C1 segment of cervical spinal cord (tissue), 14 donors: ENCODE data around the gene MUC16.

Experiments
- DNase-seq, 14 donors: peaks; one replicate each; lab custom pipeline; 2025; lab: John Stamatoyannopoulos, UW

The MUC16 gene

DNA sequence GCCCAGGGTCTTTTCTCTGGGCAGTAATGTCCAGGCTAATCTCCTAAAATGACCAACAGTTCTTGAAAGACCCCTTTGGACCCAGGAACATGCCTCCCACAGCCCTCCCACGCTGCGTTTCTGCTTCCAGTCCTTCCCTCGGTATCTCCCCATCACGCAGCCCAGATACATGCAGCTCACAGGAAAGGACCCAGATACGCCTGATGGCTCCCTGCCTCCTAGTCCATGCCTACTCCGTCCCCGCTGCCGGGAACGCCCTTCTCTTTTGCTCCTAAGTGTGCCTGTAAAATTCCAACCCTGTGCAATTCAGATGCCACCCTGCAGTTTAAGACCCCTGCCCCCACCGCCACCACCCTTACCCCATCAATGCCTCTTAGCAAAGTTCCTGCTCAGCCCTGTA is 778 bp downstream of the MUC16 start:
- DNase-seq: no peak

DNA sequence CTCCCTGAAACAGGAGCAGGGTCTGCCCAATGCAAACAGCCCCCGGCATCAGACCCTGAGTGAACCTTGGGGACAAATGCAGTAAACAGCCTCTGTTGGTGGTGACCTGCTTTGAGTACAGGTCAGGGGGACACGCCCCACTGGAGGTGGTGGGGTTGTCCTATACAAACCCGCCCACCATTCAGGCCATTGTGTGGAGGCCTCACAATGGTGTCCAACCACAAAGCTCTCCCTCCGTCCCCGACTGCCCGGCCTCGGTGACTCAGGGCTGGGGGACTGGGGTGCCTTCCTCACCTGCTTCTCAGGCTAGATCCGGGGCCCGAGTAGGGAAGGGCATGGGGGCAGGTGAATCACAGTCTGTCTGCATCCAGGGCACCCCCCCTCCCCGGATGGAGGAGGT is 1.5 kb downstream of the MUC16 start:
- DNase-seq: no peak

DNA sequence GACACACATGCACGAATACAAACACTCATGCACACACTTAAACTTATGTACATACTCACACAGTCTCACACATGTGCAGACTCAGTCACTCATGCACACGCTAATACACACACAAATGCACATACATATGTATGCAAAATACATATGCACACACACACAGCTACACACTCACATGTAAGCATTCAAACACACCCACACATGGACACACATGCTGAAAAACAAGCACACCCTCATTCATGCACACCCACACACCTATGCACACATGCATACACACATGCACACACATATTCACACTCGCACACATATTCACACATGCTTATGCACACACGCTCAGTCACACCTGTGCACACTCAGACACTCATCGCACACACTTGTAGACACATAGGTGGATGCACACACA is 9.3 kb downstream of the MUC16 start:
- DNase-seq: no peak

DNA sequence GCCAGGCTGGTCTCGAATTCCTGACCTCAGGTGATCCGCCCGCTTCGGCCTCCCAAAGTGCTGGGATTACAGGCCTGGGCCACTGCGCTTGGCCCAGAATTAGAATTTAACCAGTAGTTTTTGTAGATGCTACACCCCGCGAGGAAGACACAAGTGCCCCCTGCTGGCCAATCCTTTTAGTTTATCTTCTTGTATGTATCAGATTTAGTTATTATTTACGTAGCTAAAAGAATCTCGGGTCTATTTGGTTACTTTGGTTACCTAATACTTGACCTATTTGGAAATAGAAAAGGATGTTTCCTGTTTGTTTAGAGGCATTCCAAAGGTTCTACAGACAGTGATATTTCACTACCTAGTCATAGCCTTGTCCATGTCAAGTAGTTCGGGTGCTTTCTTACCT is 22.0 kb downstream of the MUC16 start:
- DNase-seq: no peak

DNA sequence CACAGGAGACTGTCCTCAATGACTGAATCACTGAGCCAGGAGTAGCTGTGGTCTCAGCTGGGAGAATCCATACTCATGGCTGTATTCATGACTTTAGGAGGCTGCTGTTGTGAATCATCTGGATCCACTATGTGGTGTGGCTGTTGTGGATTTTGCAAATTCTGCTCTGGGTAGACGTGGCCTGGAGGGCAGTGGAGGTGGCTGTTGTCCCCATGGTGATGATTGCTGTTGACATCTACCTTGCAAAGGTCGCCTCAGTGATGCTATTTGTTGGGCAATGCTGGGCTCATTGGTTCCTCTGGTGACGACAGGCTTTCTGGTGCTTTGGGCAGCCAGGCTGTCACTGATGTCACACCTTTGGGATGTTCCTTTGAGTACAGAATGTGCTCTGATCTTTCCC is 23.9 kb downstream of the MUC16 start:
- DNase-seq: no peak

DNA sequence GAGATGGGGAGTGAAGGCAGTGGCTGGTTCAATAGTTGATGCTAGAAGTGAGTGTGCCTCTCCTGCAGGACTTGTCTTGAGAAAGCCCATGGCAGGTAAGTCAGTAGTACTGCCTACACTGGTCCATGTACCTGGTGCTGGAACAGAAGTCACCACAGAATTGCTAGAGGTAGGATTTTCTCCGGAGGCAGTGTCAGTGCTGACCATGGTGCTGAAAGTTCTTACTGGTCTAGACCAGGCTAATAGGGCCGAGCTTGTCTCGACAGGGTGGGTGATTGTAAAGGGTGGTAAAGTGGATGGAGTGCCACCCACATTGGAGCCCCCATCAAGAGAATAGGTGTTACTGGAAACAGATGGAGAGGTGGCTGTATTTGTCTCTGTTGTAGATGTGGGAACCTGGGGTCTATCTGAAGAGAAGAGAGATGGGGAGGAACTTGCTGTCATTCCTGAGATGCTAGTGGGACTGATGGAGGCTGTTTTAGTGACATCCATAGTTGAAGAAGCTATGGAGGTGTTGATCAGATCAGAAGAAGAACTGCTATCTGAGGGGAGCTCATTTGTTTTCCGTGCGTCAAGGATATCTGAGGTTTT is 36.6 kb downstream of the MUC16 start:
- DNase-seq: no peak

DNA sequence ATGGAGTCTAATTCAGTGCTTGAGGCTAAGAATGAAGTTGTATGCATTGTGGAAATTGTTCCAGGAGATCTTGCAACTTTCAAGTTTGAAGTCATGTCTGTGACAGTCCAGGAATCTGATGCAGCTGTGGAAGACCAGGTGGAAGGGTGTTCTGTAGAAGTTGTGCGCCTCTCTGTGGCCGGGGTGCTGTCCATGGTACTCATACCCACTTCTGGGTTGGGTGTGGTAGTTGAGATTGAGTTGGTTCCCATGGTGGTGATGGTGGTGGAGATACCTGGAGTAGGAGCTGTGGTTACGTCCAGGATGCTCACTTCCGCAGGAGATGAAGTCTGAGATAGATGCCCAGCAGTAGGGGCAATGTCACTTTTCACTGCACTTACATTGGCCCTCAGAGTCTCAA is 44.3 kb downstream of the MUC16 start:
- DNase-seq: no peak
